Mammary epithelial cell (primary cell): ENCODE measurements around the gene SLC2A9.

ENCODE experiments used
- CTCF ChIP-seq, 2 donors: IDR thresholded peaks in 1 of 2; conservative IDR thresholded peaks in 1 of 2; 2 replicates each; pipeline ENCODE4 v1.5.1; 2011 to 2012; ENCODE audit warnings: inconsistent platforms in 2 of 2, low read length in 2 of 2, mild to moderate bottlenecking in 2 of 2, control low read depth in 1 of 2, low read depth in 1 of 2; ENCODE audit not compliant: insufficient read depth in 1 of 2; ENCODE audit errors: extremely low read depth in 1 of 2
- EZH2 ChIP-seq: IDR thresholded peaks from 2 replicates; pipeline ENCODE4 v1.6.1; 2012; ENCODE audit warnings: low read length, inconsistent platforms, borderline replicate concordance

DNA sequence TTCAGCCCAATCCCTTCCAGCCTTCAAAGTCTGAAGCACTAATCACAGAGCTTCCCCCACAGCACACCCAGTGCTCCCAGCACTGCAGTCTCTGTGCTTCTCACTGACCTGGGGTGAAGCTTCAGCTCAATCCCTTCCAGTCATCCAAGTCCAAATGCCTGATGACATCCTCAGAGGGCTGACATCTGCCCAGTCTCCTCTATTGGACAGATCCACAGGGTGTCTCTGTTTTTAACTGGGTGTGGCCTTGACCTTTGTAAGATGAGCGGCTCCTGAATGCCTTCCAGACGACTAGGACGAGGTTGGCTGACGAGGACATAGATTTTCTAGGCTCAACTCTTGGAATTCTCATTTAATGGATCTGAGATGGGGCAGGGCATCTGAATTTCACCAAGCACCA is 7.6 kb upstream of the SLC2A9 start:
- no peak for TF ChIP-seq CTCF (conservative IDR thresholded peaks at IDR 0.05 in 1 of 2, IDR thresholded peaks at IDR 0.05 in 1 of 2; ENCODE audit: extremely low read depth in 1 of 2, insufficient read depth in 1 of 2, low read depth in 1 of 2, low read length in 2 of 2)
- no peak for TF ChIP-seq EZH2
